SU-DHL-6 (cell line): ENCODE data around the gene ZBTB3.

Experiments
- EZH2phosphoT487 ChIP-seq: fragments of 200-600 bp; sonication (generic), shearing (Covaris generic); conservative IDR thresholded peaks from 2 replicates; pipeline ENCODE4 v1.6.1; 2018; ENCODE audit warnings: mild to moderate bottlenecking, antibody characterized with exemption, low read length, moderate library complexity, mixed read lengths
- TF ChIP-seq, protein P1 (sequence below): fragments of 200-600 bp; sonication (generic); IDR thresholded peaks from one replicate; pipeline ENCODE4 v1.5.1; 2017; ENCODE audit warnings: antibody characterized with exemption, mild to moderate bottlenecking, low read length, moderate library complexity; ENCODE audit not compliant: insufficient read depth, poor library complexity, severe bottlenecking

DNA sequence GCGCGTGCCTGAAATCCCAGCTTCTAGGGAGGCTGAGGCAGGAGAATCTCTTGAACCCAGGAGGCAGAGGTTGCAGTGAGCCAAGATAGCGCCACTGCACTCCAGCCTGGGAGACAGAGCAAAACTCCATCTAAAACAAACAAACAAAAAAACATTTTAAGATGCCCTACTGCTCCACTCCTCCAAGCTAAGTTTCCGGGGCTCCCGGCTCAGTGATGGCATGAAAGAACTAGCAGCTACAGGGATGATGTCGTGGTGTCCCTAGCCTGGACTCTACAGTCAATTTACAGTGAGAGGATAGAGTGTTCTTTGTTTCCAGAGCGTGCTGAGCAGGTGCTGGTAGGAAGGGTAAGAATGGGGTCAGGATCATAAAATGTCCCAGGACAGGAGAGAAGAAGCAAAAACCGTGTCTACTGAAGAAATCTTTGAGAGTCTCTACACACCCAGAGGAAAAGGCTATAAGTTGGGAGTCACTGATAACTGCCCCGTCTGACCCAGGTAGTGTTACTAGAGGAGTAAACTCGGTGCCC is 1.2 kb upstream of the ZBTB3 start:
- TF ChIP-seq, protein P1, sequence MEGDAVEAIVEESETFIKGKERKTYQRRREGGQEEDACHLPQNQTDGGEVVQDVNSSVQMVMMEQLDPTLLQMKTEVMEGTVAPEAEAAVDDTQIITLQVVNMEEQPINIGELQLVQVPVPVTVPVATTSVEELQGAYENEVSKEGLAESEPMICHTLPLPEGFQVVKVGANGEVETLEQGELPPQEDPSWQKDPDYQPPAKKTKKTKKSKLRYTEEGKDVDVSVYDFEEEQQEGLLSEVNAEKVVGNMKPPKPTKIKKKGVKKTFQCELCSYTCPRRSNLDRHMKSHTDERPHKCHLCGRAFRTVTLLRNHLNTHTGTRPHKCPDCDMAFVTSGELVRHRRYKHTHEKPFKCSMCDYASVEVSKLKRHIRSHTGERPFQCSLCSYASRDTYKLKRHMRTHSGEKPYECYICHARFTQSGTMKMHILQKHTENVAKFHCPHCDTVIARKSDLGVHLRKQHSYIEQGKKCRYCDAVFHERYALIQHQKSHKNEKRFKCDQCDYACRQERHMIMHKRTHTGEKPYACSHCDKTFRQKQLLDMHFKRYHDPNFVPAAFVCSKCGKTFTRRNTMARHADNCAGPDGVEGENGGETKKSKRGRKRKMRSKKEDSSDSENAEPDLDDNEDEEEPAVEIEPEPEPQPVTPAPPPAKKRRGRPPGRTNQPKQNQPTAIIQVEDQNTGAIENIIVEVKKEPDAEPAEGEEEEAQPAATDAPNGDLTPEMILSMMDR, result no peak
- TF ChIP-seq EZH2phosphoT487, result no peak
